HL-60 (cell line): ENCODE measurements around the gene RNF112.

Experiments used
- CTCF ChIP-seq: IDR thresholded peaks from one replicate; pipeline ENCODE4 v1.5.1; 2011; ENCODE audit warnings: low read length, control low read depth, inconsistent platforms; ENCODE audit not compliant: insufficient read depth
- GABPA ChIP-seq: IDR thresholded peaks from 2 replicates; pipeline ENCODE4 v1.6.1; 2012; ENCODE audit warnings: low read depth
- POLR2AphosphoS5 ChIP-seq: IDR thresholded peaks from 2 replicates; pipeline ENCODE4 v1.6.1; 2012; ENCODE audit warnings: low read depth
- REST ChIP-seq: IDR thresholded peaks from 2 replicates; pipeline ENCODE4 v1.6.1; 2012; ENCODE audit warnings: low read depth; ENCODE audit not compliant: insufficient replicate concordance
- SPI1 ChIP-seq: IDR thresholded peaks from 2 replicates; pipeline ENCODE4 v1.6.1; 2012; ENCODE audit warnings: low read depth, mild to moderate bottlenecking, borderline replicate concordance

- TF ChIP-seq CTCF = no peak
- TF ChIP-seq SPI1 = no peak
- no peak for TF ChIP-seq POLR2AphosphoS5
- no peak for TF ChIP-seq REST
- TF ChIP-seq GABPA = no peak
Observed at GRCh38 chr17:19412510-19412909, 1.5 kb downstream of the RNF112 start.
